Endothelial cell (in vitro differentiated cells): ENCODE results near the gene FEM1A. TPM values are rescaled to one million over a fixed set of nuclear protein-coding genes. Genes with fewer than 3 reads are reported as not detected.

Experiments
- DNase-seq: peaks from one replicate; pipeline ENCODE4 v3.0.0; 2021; ENCODE audit warnings: low spot score
- H3K27ac Mint-ChIP-seq: one replicate; pipeline ENCODE4 v1.8.0; 2021; ENCODE audit warnings: mixed read lengths, inconsistent platforms; ENCODE audit not compliant: unreplicated experiment
- H3K27me3 Mint-ChIP-seq: one replicate; pipeline ENCODE4 v1.8.0; 2021; ENCODE audit warnings: mild to moderate bottlenecking, moderate library complexity, mixed read lengths, inconsistent platforms; ENCODE audit not compliant: unreplicated experiment
- H3K36me3 Mint-ChIP-seq: one replicate; pipeline ENCODE4 v1.8.0; 2021; ENCODE audit warnings: mild to moderate bottlenecking, low read depth, mixed read lengths, inconsistent platforms; ENCODE audit not compliant: unreplicated experiment
- H3K4me1 Mint-ChIP-seq: one replicate; pipeline ENCODE4 v1.8.0; 2021; ENCODE audit warnings: mild to moderate bottlenecking, mixed read lengths, inconsistent platforms; ENCODE audit not compliant: unreplicated experiment
- H3K4me3 Mint-ChIP-seq: one replicate; pipeline ENCODE4 v1.8.0; 2021; ENCODE audit warnings: mild to moderate bottlenecking, mixed read lengths, inconsistent platforms; ENCODE audit not compliant: unreplicated experiment
- H3K9me3 Mint-ChIP-seq: one replicate; pipeline ENCODE4 v1.8.0; 2021; ENCODE audit warnings: mixed read lengths, inconsistent platforms; ENCODE audit not compliant: unreplicated experiment
- total RNA-seq: library from RNA; stranded (reverse); fragmentation: NEBNext Ultra II Directional; extraction: Animal tissue kit (Norgen Biotek cat#: 25700); gene quantifications from one replicate; pipeline ENCODE4 v1.2.1, GENCODE V29; 2021; ENCODE audit not compliant: unreplicated experiment
- TF ChIP-seq, protein P1 (sequence below): fragments of 200-600 bp; sonication (generic); IDR thresholded peaks from one replicate; pipeline ENCODE4 v1.5.0; 2021; ENCODE audit warnings: antibody characterized with exemption; ENCODE audit not compliant: unreplicated experiment

FEM1A gene
- total RNA-seq, 1 donor from 2014 or later: 12.0 TPM

DNA sequence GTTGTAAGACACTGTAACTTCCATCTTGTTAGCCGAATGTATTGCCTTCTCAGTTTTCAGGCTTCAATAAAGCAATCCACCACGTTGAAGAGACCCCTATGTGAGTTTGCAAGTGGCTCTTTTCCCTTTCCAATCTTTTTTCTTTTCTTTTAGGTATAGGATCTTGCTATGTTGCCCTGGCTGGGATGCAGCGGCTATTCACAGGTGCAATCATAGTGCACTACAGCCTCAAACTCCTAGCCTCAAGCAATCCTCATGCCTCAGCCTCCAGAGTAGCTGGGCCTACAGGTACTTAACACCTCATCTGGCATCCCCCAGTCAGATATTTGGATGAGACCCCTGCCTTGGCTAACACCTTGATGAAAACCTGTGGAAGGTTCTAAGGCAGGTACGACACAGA, 33.5 kb upstream of the FEM1A start:
- Mint-ChIP-seq H3K9me3 (no peaks in the 10 kb centered on the region), H3K4me1 (no peaks in the 10 kb centered on the region), H3K27ac (no peak overlapping the region), H3K36me3 (no peaks in the 10 kb centered on the region), H3K27me3 (peaks cover 7% of the 10 kb centered on the region), H3K4me3 (no peak overlapping the region)
- DNase-seq: no peak
- TF ChIP-seq, protein P1, sequence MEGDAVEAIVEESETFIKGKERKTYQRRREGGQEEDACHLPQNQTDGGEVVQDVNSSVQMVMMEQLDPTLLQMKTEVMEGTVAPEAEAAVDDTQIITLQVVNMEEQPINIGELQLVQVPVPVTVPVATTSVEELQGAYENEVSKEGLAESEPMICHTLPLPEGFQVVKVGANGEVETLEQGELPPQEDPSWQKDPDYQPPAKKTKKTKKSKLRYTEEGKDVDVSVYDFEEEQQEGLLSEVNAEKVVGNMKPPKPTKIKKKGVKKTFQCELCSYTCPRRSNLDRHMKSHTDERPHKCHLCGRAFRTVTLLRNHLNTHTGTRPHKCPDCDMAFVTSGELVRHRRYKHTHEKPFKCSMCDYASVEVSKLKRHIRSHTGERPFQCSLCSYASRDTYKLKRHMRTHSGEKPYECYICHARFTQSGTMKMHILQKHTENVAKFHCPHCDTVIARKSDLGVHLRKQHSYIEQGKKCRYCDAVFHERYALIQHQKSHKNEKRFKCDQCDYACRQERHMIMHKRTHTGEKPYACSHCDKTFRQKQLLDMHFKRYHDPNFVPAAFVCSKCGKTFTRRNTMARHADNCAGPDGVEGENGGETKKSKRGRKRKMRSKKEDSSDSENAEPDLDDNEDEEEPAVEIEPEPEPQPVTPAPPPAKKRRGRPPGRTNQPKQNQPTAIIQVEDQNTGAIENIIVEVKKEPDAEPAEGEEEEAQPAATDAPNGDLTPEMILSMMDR: no peak

DNA sequence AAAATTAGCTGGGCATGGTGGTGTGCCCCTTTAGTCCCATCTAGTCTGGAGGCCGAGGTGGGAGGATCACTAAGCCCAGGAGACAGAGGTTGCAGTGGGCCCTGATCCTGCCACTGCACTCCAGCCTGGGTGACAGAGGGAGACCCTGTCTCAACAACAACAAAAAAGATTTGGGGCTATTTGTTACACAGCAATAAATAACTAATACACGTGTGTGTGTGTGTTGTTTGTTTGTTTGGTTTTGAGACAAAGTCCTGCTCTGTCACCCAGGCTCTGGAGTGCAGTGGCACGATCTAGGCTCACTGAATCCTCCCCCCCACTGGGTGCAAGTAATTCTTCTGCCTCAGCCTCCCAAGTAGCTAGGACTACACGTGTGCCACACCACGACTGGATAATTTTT, 32.9 kb upstream of the FEM1A start:
- Mint-ChIP-seq H3K27me3 (peaks cover 7% of the 10 kb centered on the region), H3K27ac (no peak overlapping the region), H3K4me3 (no peak overlapping the region), H3K4me1 (no peaks in the 10 kb centered on the region), H3K36me3 (no peaks in the 10 kb centered on the region), H3K9me3 (no peaks in the 10 kb centered on the region)
- TF ChIP-seq, protein P1: no peak
- DNase-seq: no peak

DNA sequence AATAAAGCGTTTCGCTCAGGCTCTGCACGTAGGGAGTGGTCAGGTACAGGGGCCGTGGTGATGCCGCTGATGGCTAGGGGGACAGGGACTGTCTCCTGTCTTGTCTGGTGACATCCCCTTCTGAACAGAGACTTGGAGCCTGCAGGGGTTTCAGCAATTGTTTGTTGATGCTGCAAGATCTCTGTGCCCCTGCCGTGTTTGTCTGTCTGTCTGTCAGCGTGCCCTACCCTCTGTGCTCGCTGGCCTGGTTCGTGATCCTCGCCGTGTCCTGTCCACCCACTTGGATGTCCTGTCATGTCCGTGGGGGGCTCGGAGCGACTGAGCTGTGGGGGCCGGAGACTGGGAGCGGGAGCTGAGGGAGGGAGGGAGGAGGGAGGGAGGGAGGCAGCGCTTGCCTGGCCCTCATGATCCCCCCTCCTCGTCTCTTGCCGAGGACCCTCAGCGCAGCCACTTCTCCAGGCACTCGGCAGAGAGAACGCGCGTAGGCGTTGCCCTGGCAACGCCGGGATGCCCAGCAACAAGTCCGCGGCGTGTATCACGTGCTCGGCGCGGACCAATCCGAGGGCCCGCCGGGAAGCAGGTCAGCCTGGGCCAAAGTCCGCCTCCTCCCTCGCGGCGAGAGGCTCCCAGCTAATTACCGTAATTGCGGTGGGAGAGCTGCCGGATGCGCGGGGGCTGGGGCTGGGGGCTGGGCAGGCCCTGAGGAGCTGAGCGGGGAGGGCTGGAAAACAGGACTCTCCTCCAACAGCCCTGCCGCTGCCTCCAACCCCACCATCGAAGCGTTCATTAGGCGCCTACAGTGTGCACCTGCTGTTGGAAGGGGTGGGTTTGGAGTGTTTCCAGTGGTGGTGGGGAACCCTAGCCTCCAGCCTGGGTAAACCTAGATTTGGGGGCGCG, 31.9 kb upstream of the FEM1A start:
- H3K9me3 Mint-ChIP-seq: no peaks in the 10 kb centered on the region
- H3K36me3 Mint-ChIP-seq: no peaks in the 10 kb centered on the region
- H3K4me3 Mint-ChIP-seq: peak overlapping the region; percentile 51
- peak overlapping the region; percentile 75 for H3K27ac Mint-ChIP-seq
- DNase-seq: peak; percentile 90
- H3K27me3 Mint-ChIP-seq: peaks cover 7% of the 10 kb centered on the region
- no peaks in the 10 kb centered on the region for H3K4me1 Mint-ChIP-seq
- TF ChIP-seq, protein P1: no peak

DNA sequence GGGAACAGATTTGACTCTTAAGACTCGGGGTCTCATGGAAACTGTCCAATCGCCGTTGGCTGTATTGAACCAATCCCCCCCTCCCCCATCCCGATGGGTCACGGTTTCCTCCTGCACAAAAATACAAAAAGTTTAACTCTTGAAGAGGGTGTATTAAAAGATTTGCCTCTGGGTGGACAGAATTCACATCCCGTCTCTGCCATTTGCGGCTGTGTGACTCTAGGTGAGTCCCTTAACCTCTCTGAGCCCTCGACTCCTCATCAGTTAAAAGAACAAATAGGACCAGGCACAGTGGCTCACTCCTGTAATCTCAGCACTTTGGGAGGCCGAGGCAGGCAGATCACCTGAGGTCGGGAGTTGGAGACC, 31.3 kb upstream of the FEM1A start:
- H3K36me3 Mint-ChIP-seq: no peaks in the 10 kb centered on the region
- H3K9me3 Mint-ChIP-seq: no peaks in the 10 kb centered on the region
- peak overlapping the region; percentile 51 for H3K4me3 Mint-ChIP-seq
- H3K4me1 Mint-ChIP-seq: no peaks in the 10 kb centered on the region
- peak overlapping the region; percentile 13 for H3K27ac Mint-ChIP-seq
- TF ChIP-seq, protein P1: no peak
- DNase-seq: no peak
- H3K27me3 Mint-ChIP-seq: peaks cover 7% of the 10 kb centered on the region

DNA sequence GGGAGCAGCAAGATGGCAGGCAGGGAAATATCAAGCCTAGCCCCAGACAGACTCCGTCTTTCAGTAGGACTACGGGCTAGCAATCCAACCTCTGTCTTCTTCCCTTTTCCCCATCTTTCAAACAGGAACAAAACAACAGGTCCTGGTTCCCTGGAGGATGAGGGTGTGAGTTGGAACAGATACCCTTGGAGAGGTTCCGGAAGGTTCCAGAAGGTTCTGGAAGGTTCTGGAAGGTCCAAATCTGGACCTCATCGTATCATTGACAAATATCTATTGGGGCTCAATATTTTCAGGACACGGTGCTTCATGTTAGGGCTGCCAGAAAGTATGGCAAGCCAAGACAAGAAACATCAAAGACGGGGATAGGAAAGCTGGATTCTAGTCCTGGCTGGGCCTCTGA, 28.5 kb upstream of the FEM1A start:
- H3K4me3 Mint-ChIP-seq: no peak overlapping the region
- no peaks in the 10 kb centered on the region for H3K36me3 Mint-ChIP-seq
- DNase-seq: no peak
- no peaks in the 10 kb centered on the region for H3K9me3 Mint-ChIP-seq
- TF ChIP-seq, protein P1: no peak
- H3K27me3 Mint-ChIP-seq: peaks cover 9% of the 10 kb centered on the region
- no peaks in the 10 kb centered on the region for H3K4me1 Mint-ChIP-seq
- no peak overlapping the region for H3K27ac Mint-ChIP-seq
